ENCODE data around the gene SORBS2. TPM values are rescaled to one million over a fixed set of nuclear protein-coding genes. Genes with fewer than 3 reads are reported as not detected.

Gene SORBS2
- total RNA-seq, 1 experiment from 2014 or later: 0.34 TPM

DNA sequence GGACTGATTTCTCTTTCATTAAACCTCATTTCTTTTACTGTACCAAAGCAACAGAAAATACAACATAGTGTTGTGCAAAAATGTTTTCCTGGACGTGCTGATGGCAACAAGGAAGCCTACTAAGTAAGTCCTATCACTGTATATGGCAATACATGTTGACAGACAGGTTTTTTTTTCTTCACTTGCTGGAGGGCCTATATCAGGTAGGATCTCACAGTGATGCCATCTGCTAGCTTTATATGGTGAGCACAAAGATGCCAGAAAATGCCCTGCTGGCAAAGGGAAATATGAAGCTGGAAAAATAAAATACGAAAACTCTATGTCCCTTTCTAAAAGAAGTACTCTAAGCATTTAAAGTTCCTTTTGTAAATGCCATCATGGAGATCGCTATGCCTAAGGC lies 157.7 kb downstream of the SORBS2 start:
- H3K9me3 ChIP-seq (ENCODE audit: control insufficient read depth in 1 of 2, insufficient read depth in 1 of 2, low read depth in 1 of 2, low read length in 2 of 2): no peaks in the 10 kb centered on the region
- ATAC-seq: no peak
- RAD21 ChIA-PET (ENCODE audit: low non-redundant PET in 1 of 2, low total read pairs in 2 of 2, uncharacterized antibody in 2 of 2, unreplicated experiment in 2 of 2): no interaction called here
- H3K27me3 ChIP-seq (ENCODE audit: insufficient read depth, low read length): no peaks in the 10 kb centered on the region
- H3K4me1 ChIP-seq (ENCODE audit: control insufficient read depth in 1 of 2, insufficient read depth in 2 of 2, low read length in 2 of 2): no peaks in the 10 kb centered on the region
- no peaks in the 10 kb centered on the region for H3K79me2 ChIP-seq (ENCODE audit: insufficient read depth, low read length)
- no peak overlapping the region for H3K4me2 ChIP-seq (ENCODE audit: low read length)
- CTCF ChIA-PET: interaction anchor here (1.9 kb wide), 1 partner anchor 13 kb away, joined by 7 read pairs; no protein-coding TSS in a partner anchor
- no peak for DNase-seq (ENCODE audit: low read depth, low spot score)
- no peak for TF ChIP-seq SRF (IDR thresholded peaks at IDR 0.05; ENCODE audit: low read depth)
- no peaks in the 10 kb centered on the region for H4K20me1 ChIP-seq (ENCODE audit: insufficient read depth)
- intact Hi-C loops (cut with micrococcal nuclease): no loop called here
- no peaks in the 10 kb centered on the region for H3K36me3 ChIP-seq (ENCODE audit: control insufficient read depth in 1 of 2, insufficient read depth in 2 of 2, low read length in 2 of 2)
- H3K9ac ChIP-seq (ENCODE audit: low read length): no peak overlapping the region
- no peaks in the 10 kb centered on the region for H3K9me2 ChIP-seq (ENCODE audit: insufficient read depth)
- H3K4me3 ChIP-seq (replicated peaks in 1 of 2; ENCODE audit: low read depth in 1 of 2, low read length in 2 of 2): no peak overlapping the region
- H2AFZ ChIP-seq (ENCODE audit: low read depth, low read length, poor library complexity, severe bottlenecking): no peak overlapping the region
- no peak overlapping the region for H3K27ac ChIP-seq (ENCODE audit: low read depth, low read length)
- POLR2A ChIA-PET: no interaction called here
- BruUV-seq (replicated peaks): no TSS peak

DNA sequence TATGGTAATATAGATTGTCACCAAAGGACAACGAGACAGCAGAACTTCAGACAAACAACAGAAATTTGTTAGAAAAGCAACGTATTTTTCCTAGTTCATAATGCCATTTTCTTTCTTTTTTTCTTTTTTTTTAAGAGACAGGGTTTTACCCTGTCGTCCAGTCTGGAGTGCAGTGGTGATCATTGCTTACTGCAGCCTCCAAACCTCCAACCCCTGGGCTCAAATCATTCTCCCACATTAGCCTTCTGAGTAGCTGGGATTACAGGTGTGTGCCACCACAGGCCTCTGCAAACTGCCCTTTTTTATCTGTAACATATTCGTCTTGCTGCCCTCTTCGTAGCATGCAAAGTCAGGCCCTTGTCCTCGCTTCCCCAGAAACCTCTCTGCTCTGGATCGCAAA lies 160.1 kb downstream of the SORBS2 start:
- H2AFZ ChIP-seq (ENCODE audit: low read depth, low read length, poor library complexity, severe bottlenecking): no peak overlapping the region
- ChIA-PET CTCF (no interaction called here), RAD21 (ENCODE audit: low non-redundant PET in 1 of 2, low total read pairs in 2 of 2, uncharacterized antibody in 2 of 2, unreplicated experiment in 2 of 2) (no interaction called here), POLR2A (no interaction called here)
- no peaks in the 10 kb centered on the region for H3K9me2 ChIP-seq (ENCODE audit: insufficient read depth)
- TF ChIP-seq CTCF (IDR thresholded peaks at IDR 0.05 in 2 of 3, conservative IDR thresholded peaks at IDR 0.05 in 1 of 3; ENCODE audit: borderline replicate concordance in 1 of 3, insufficient read depth in 1 of 3, low read depth in 2 of 3, low read length in 2 of 3) (no peak), YY1 (IDR thresholded peaks at IDR 0.05; ENCODE audit: extremely low read depth, insufficient replicate concordance, low read depth, low read length) (no peak), CBX3 (IDR thresholded peaks at IDR 0.05; ENCODE audit: low read depth) (no peak), EGR1 (IDR thresholded peaks at IDR 0.05; ENCODE audit: low read depth) (no peak), ELF1 (IDR thresholded peaks at IDR 0.05; ENCODE audit: borderline replicate concordance, low read depth) (no peak), EZH2 (IDR thresholded peaks at IDR 0.05) (no peak), JUND (IDR thresholded peaks at IDR 0.05) (no peak)
- TF ChIP-seq, protein P1, sequence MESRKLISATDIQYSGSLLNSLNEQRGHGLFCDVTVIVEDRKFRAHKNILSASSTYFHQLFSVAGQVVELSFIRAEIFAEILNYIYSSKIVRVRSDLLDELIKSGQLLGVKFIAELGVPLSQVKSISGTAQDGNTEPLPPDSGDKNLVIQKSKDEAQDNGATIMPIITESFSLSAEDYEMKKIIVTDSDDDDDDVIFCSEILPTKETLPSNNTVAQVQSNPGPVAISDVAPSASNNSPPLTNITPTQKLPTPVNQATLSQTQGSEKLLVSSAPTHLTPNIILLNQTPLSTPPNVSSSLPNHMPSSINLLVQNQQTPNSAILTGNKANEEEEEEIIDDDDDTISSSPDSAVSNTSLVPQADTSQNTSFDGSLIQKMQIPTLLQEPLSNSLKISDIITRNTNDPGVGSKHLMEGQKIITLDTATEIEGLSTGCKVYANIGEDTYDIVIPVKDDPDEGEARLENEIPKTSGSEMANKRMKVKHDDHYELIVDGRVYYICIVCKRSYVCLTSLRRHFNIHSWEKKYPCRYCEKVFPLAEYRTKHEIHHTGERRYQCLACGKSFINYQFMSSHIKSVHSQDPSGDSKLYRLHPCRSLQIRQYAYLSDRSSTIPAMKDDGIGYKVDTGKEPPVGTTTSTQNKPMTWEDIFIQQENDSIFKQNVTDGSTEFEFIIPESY (IDR thresholded peaks at IDR 0.05; ENCODE audit: extremely low read depth, insufficient replicate concordance, low read length): no peak
- no TSS peak for BruUV-seq (replicated peaks)
- DNase-seq (ENCODE audit: low read depth, low spot score) (no peak), ATAC-seq (no peak)
- H3K27ac ChIP-seq (ENCODE audit: low read depth, low read length): no peak overlapping the region
- H3K4me3 ChIP-seq (replicated peaks in 1 of 2; ENCODE audit: low read depth in 1 of 2, low read length in 2 of 2): no peak overlapping the region
- no peaks in the 10 kb centered on the region for H3K36me3 ChIP-seq (ENCODE audit: control insufficient read depth in 1 of 2, insufficient read depth in 2 of 2, low read length in 2 of 2)
- no peaks in the 10 kb centered on the region for H3K4me1 ChIP-seq (ENCODE audit: control insufficient read depth in 1 of 2, insufficient read depth in 2 of 2, low read length in 2 of 2)
- intact Hi-C loops (cut with micrococcal nuclease): no loop called here
- no peaks in the 10 kb centered on the region for H3K27me3 ChIP-seq (ENCODE audit: insufficient read depth, low read length)
- H3K9me3 ChIP-seq (ENCODE audit: control insufficient read depth in 1 of 2, insufficient read depth in 1 of 2, low read depth in 1 of 2, low read length in 2 of 2): no peaks in the 10 kb centered on the region
- no peaks in the 10 kb centered on the region for H4K20me1 ChIP-seq (ENCODE audit: insufficient read depth)
- H3K9ac ChIP-seq (ENCODE audit: low read length): no peak overlapping the region
- H3K4me2 ChIP-seq (ENCODE audit: low read length): no peak overlapping the region
- no peaks in the 10 kb centered on the region for H3K79me2 ChIP-seq (ENCODE audit: insufficient read depth, low read length)
